ENCODE data around the gene SMG7. TPM values are rescaled to one million over a fixed set of nuclear protein-coding genes. Genes with fewer than 3 reads are reported as not detected.

The SMG7 gene
- polyA plus RNA-seq, 2 of the 4 experiments (the other 2 are of a cell fraction), result 27.2 to 51.3 TPM

DNA sequence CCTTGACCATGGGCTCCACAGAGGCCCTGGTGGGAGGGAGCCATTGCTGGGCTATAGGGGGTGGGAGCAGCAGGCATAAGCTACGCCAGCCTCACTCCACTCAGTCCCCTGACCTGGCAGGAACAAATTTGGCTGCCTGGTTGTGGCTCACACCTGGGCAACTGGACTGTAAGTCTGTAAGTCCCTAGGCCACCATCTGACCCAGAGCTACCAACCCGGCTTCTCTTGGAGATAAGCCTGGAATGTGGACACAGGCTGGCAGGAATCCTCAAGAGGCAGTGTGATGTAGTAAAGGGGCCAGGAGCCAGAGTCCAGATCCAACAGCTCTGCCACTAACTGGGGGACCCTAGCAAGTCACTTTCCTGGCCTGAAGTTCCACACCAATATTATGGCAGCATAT is 106.6 kb downstream of the SMG7 start:
- Histone ChIP-seq H3K4me3 (no peak overlapping the region), H3K4me2 (no peak overlapping the region), H3K9me3 (no peaks in the 10 kb centered on the region), H3K27ac (no peak overlapping the region), H3K4me1 (no peaks in the 10 kb centered on the region)
- TF ChIP-seq CEBPB (IDR thresholded peaks at IDR 0.05), result no peak
- TF ChIP-seq KDM5A (IDR thresholded peaks at IDR 0.05), result no peak
- no peak for TF ChIP-seq CBX2 (IDR thresholded peaks at IDR 0.05; ENCODE audit: borderline replicate concordance, low read depth)
- TF ChIP-seq, protein P1, sequence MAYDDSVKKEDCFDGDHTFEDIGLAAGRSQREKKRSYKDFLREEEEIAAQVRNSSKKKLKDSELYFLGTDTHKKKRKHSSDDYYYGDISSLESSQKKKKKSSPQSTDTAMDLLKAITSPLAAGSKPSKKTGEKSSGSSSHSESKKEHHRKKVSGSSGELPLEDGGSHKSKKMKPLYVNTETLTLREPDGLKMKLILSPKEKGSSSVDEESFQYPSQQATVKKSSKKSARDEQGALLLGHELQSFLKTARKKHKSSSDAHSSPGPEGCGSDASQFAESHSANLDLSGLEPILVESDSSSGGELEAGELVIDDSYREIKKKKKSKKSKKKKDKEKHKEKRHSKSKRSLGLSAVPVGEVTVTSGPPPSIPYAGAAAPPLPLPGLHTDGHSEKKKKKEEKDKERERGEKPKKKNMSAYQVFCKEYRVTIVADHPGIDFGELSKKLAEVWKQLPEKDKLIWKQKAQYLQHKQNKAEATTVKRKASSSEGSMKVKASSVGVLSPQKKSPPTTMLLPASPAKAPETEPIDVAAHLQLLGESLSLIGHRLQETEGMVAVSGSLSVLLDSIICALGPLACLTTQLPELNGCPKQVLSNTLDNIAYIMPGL (CRISPR knock-in tag; IDR thresholded peaks at IDR 0.05; ENCODE audit: borderline replicate concordance), result no peak
- no peak for TF ChIP-seq MAFK (IDR thresholded peaks at IDR 0.05; ENCODE audit: partially characterized antibody)
- no peak for TF ChIP-seq RARB (CRISPR knock-in tag; IDR thresholded peaks at IDR 0.05)
- no peak for TF ChIP-seq HEYL (CRISPR knock-in tag; IDR thresholded peaks at IDR 0.05)
- no peak for TF ChIP-seq POLR2AphosphoS2 (conservative IDR thresholded peaks at IDR 0.05; ENCODE audit: low read length)
- no peak for TF ChIP-seq HOXB13 (CRISPR knock-in tag; IDR thresholded peaks at IDR 0.05; ENCODE audit: low read depth)
- TF ChIP-seq, protein P2, sequence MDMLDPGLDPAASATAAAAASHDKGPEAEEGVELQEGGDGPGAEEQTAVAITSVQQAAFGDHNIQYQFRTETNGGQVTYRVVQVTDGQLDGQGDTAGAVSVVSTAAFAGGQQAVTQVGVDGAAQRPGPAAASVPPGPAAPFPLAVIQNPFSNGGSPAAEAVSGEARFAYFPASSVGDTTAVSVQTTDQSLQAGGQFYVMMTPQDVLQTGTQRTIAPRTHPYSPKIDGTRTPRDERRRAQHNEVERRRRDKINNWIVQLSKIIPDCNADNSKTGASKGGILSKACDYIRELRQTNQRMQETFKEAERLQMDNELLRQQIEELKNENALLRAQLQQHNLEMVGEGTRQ (IDR thresholded peaks at IDR 0.05), result no peak
- TF ChIP-seq NR3C1 (IDR thresholded peaks at IDR 0.05), result no peak
- TF ChIP-seq, protein P3, sequence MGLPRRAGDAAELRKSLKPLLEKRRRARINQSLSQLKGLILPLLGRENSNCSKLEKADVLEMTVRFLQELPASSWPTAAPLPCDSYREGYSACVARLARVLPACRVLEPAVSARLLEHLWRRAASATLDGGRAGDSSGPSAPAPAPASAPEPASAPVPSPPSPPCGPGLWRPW (IDR thresholded peaks at IDR 0.05), result no peak
- TF ChIP-seq HOXA7 (CRISPR knock-in tag; IDR thresholded peaks at IDR 0.05), result no peak
- no peak for TF ChIP-seq CHD2 (IDR thresholded peaks at IDR 0.05; ENCODE audit: low read length, partially characterized antibody)
- no peak for ATAC-seq
- FAIRE-seq, result no peak
- ChIA-PET POLR2A (no interaction called here), CTCF (interaction anchor here (0.7 to 1.7 kb wide), 5 partner anchors 9 to 297 kb away, joined by 3 to 5 read pairs (median 3); no protein-coding TSS in a partner anchor)
- WGBS (ENCODE audit: missing lambda C conversion rate), result 80% methylated on average over 2 of the region's 2 CpGs
- no peak for DNase-seq (ENCODE audit: low read depth in 1 of 2, low spot score in 1 of 2)

DNA sequence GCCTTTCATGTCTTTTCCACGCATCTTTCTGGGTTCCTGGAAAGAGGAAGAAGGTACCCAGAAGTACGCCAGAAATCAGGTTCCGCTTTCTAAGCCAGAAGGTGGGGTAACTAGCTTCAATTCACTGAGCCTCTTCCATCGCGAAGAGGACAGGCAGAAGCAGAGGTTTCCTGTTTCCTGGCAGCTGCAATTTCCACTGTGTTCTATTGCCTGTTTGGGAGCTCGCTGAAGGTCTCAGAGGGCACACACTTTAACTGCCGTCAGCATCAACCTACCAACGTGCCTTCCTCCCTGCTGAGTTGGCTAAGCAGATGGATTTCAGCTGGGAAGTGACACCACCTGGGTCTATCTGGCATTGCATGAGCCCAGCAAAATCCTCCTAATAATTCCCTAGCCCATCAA is 108.0 kb downstream of the SMG7 start:
- TF ChIP-seq FOSB (CRISPR knock-in tag; IDR thresholded peaks at IDR 0.05) (no peak), SREBF2 (IDR thresholded peaks at IDR 0.05) (no peak), HDAC2 (IDR thresholded peaks at IDR 0.05) (no peak), RCOR1 (IDR thresholded peaks at IDR 0.05; ENCODE audit: low read depth, low read length) (no peak), MAFK (IDR thresholded peaks at IDR 0.05; ENCODE audit: partially characterized antibody) (peak; percentile 41), ZC3H11A (IDR thresholded peaks at IDR 0.05) (no peak), HOXB5 (CRISPR knock-in tag; IDR thresholded peaks at IDR 0.05) (no peak), CEBPB (IDR thresholded peaks at IDR 0.05) (no peak), SMC3 (IDR thresholded peaks at IDR 0.05) (peak; percentile 56), RAD21 (conservative IDR thresholded peaks at IDR 0.05 in 1 of 2, IDR thresholded peaks at IDR 0.05 in 1 of 2) (peak; percentile 49 to 65)
- TF ChIP-seq, protein P4, sequence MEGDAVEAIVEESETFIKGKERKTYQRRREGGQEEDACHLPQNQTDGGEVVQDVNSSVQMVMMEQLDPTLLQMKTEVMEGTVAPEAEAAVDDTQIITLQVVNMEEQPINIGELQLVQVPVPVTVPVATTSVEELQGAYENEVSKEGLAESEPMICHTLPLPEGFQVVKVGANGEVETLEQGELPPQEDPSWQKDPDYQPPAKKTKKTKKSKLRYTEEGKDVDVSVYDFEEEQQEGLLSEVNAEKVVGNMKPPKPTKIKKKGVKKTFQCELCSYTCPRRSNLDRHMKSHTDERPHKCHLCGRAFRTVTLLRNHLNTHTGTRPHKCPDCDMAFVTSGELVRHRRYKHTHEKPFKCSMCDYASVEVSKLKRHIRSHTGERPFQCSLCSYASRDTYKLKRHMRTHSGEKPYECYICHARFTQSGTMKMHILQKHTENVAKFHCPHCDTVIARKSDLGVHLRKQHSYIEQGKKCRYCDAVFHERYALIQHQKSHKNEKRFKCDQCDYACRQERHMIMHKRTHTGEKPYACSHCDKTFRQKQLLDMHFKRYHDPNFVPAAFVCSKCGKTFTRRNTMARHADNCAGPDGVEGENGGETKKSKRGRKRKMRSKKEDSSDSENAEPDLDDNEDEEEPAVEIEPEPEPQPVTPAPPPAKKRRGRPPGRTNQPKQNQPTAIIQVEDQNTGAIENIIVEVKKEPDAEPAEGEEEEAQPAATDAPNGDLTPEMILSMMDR (IDR thresholded peaks at IDR 0.05), result peak; percentile 30; the same call in 2 of the 3 replicates
- TF ChIP-seq, protein P5, sequence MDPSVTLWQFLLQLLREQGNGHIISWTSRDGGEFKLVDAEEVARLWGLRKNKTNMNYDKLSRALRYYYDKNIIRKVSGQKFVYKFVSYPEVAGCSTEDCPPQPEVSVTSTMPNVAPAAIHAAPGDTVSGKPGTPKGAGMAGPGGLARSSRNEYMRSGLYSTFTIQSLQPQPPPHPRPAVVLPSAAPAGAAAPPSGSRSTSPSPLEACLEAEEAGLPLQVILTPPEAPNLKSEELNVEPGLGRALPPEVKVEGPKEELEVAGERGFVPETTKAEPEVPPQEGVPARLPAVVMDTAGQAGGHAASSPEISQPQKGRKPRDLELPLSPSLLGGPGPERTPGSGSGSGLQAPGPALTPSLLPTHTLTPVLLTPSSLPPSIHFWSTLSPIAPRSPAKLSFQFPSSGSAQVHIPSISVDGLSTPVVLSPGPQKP (IDR thresholded peaks at IDR 0.05; ENCODE audit: low read depth, low read length), result no peak
- 57% methylated on average over 8 of the region's 8 CpGs for WGBS (ENCODE audit: missing lambda C conversion rate)
- ChIA-PET CTCF (interaction anchor here (0.6 to 2.3 kb wide), 13 partner anchors 9 to 618 kb away, joined by 3 to 12 read pairs (median 3); partner anchors contain the start of gene NCF2), POLR2A (interaction anchor here (0.7 to 1.0 kb wide), 2 partner anchors 54 to 112 kb away, joined by 3 to 10 read pairs; no protein-coding TSS in a partner anchor)
- FAIRE-seq (no peak), DNase-seq (ENCODE audit: low read depth in 1 of 2, low spot score in 1 of 2) (peak; percentile 71 to 86), ATAC-seq (peak; percentile 88 to 92)
- Histone ChIP-seq H3K9me3 (no peaks in the 10 kb centered on the region), H3K27ac (no peak overlapping the region; a peak in 1 of 6 replicates), H3K4me2 (no peak overlapping the region), H3K4me3 (no peak overlapping the region), H3K4me1 (no peaks in the 10 kb centered on the region)
